Rectal smooth muscle tissue (tissue), 1 donor: ENCODE measurements around the gene DICER1.

Experiments
- H3K27ac ChIP-seq: one replicate; pipeline ENCODE4 v1.7.0; 2013; ENCODE audit warnings: low read depth, low read length, inconsistent platforms
- H3K27me3 ChIP-seq: one replicate; pipeline ENCODE4 v1.7.0; 2013; ENCODE audit warnings: low read length; ENCODE audit not compliant: control insufficient read depth, insufficient read depth
- H3K36me3 ChIP-seq: one replicate; pipeline ENCODE4 v1.7.0; 2013; ENCODE audit warnings: low read length; ENCODE audit not compliant: control insufficient read depth, insufficient read depth
- H3K4me1 ChIP-seq: one replicate; pipeline ENCODE4 v1.7.0; 2013; ENCODE audit warnings: low read length; ENCODE audit not compliant: control insufficient read depth, insufficient read depth
- H3K4me3 ChIP-seq: one replicate; pipeline ENCODE4 v1.7.0; 2013; ENCODE audit warnings: low read length
- H3K9ac ChIP-seq: one replicate; pipeline ENCODE4 v1.7.0; 2013; ENCODE audit warnings: low read length

The DICER1 gene

DNA sequence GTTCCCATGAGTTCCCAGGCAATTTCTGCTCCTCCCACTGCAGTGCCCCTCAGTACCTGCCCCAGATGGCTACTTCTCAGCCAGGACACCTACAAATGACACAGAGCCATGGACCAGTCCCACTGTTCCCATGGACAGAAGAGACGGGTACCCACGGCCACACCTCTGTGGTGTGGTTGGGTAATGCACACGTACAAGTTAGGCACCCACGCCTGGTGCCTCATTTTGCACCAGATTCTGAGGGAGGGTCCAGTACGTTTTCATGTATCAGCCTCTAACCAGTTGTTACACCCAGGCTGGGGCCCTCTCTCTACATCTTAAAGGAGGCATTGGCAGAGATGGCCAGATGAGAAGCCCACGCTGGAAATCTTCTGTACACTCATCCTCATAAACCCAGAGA lies 114.0 kb downstream of the DICER1 start:
- Histone ChIP-seq H3K9ac (no peak overlapping the region), H3K4me1 (peaks cover 5% of the 10 kb centered on the region), H3K36me3 (no peaks in the 10 kb centered on the region), H3K27me3 (no peaks in the 10 kb centered on the region), H3K27ac (no peak overlapping the region), H3K4me3 (no peak overlapping the region)

DNA sequence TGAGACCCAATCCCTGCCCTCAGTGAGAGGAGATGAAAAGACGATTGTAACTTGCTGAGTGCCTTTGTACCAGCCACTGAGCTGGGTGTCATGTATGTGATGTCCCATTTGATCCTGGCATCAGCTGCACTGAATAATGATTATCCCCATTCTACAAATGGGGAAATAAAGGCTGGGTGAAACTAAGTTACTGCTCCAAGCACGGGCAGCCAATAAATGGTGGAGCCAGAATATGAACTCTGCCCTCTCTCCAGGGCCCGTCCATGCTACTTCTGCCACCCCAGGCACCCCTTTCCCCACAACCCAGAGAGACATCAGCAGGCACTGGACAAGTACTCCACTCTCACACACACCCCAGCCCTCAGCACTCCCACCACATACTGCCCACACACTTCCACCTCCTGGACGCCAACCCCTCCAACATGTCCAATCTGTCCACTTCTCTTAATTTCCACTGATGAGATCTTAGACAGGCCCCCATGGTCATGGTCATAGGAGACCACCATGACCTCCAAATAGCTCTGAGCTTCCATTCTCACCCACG lies 115.8 kb downstream of the DICER1 start:
- H3K27ac ChIP-seq, result no peak overlapping the region
- no peaks in the 10 kb centered on the region for H3K36me3 ChIP-seq
- no peaks in the 10 kb centered on the region for H3K27me3 ChIP-seq
- H3K4me1 ChIP-seq, result peaks cover 3% of the 10 kb centered on the region
- no peak overlapping the region for H3K9ac ChIP-seq
- no peak overlapping the region for H3K4me3 ChIP-seq

DNA sequence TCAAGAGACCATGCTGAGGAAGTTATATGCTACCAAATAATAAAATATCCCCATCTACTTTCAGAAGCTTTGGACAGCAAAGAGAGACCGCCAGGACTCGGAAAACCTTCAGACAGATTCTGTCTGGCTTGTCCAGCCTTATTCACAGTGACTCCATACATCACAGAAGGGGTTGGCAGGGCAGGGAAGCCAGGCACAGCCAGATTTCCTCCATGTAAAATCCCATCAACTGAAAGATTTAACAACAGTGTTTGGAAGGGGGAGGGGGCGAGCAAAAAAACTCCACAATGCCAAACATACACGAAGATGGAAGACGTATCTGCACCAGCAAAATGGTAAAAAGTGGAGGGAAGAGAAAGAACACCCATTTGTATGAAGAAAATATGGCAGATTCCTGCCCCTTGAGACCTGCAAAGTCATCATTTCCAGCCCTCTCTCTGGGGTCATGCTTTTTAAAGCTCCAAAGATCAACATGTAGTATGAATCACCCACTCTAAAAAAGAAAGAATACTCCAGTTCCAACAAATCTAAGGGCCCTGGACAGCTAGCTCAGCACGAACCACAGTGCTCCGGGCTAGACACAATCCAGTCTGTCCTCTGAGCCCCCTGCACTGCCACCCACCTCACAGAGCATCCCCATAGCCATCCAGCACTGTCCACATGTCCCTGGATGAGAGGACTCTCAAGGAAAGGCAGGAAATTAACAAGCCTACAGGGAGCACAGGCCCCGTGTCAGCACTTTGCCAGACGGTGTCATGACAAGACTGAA lies 116.4 kb downstream of the DICER1 start:
- no peaks in the 10 kb centered on the region for H3K27me3 ChIP-seq
- H3K27ac ChIP-seq, result no peak overlapping the region
- no peak overlapping the region for H3K4me3 ChIP-seq
- H3K4me1 ChIP-seq, result no peaks in the 10 kb centered on the region
- H3K9ac ChIP-seq, result no peak overlapping the region
- H3K36me3 ChIP-seq, result no peaks in the 10 kb centered on the region

DNA sequence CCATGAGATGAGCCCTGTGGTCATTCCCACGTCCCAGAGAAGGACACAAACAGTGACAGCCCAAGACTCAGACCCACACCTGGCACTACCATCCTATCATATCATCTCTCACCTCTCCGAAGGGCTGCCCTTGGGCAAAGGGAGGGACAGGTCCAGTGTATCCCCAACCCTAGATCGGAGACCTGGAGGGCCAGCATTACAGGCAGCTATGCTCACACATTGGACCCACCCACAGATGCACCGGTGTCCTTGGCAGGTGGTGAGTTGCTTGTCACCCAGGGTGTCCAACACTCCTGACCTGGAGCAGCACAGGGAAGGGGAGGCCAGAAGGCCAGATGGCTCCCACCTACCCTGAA lies 117.4 kb downstream of the DICER1 start:
- H3K4me3 ChIP-seq, result no peak overlapping the region
- no peaks in the 10 kb centered on the region for H3K4me1 ChIP-seq
- no peaks in the 10 kb centered on the region for H3K27me3 ChIP-seq
- H3K9ac ChIP-seq, result no peak overlapping the region
- H3K27ac ChIP-seq, result no peak overlapping the region
- no peaks in the 10 kb centered on the region for H3K36me3 ChIP-seq

DNA sequence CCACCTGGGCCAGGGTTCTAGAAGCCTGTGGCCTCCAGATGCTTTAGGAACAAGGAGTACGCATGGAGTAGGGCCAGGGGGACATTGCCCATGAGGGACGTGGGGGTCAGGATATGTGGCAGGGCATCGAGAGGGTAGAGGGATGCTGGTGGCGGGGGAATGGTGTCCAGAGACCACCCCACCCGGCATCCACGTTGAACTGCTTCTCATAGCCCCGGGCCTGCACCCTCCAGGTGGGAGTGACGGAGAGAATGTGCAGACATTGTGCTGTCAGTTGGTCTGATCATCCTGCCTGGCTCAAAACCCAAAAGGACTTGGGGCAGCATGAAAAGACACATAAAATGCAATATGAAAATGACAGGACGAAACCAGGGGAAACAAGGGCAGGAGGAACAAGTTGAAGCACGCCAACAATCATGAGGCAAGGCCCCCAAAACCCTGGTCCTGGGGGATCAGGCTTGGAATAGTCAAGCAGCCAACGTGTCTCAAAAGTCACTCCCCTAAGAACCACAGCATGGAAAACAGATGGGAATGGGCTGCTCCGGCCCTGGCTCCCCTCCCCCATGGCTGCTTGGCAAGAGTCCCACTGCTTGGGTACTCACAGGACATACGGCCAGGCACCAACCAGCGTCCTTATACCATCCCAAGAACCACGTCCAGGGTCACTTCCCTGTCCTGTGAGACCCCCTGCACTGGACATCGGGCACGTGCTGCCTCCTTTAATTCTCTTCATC lies 117.9 kb downstream of the DICER1 start:
- Histone ChIP-seq H3K36me3 (no peaks in the 10 kb centered on the region), H3K9ac (no peak overlapping the region), H3K27ac (no peak overlapping the region), H3K27me3 (no peaks in the 10 kb centered on the region), H3K4me1 (no peaks in the 10 kb centered on the region), H3K4me3 (no peak overlapping the region)

DNA sequence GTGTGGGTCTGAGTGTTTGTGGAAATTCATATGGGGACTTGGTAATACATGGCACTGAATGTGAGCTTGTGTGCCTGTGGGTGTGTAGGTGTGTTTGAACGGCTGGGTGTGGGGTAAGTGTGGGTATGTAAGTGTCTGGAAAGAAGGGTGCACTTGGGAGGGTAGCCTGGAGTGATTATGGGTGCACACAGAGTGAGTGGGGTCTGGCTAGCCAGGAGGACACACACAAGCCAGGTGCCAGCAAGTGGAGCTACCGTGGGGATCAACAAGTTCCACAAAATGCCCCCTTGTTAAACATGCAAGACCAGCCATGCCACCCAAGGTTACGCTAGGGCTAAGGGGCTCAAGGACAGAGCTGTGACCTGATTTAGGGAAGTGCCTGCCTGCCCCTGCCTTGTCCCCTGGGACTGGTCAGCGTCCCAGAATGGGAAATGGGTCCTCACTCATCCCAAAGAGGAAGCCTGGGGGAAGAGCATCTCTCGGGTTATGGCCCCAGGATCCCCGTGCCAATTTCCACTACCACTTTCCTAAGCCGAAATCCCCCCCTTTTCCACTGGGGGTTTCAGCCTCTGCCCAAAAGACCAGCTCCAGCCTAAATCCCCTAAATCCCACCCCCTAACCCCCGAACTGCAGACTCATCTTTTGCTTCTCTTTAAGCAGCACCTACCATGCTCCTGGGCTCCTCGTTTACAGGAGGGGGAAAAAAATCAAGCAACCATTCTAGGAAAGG lies 118.6 kb downstream of the DICER1 start:
- H3K4me3 ChIP-seq, result no peak overlapping the region
- H3K4me1 ChIP-seq, result no peaks in the 10 kb centered on the region
- no peak overlapping the region for H3K9ac ChIP-seq
- H3K27ac ChIP-seq, result no peak overlapping the region
- no peaks in the 10 kb centered on the region for H3K36me3 ChIP-seq
- no peaks in the 10 kb centered on the region for H3K27me3 ChIP-seq

DNA sequence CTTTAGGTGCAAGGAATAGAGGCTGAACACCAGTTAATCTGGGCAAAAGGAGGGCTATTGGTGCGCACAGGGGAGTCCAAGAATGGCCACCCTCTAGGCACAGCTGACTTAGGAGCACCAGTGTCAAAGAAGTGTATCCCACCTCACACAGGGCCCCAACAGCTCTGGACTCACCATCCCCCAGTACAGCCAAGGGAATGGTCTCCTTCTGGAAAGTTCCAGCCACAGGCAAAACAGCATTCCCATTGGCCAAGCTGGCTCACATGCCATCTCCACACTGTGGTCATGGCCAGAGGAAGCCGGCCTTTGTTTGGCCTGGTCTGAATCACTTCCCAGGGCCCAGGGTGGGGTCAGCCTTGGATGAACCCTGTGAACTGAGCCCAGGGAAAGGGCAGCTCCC lies 120.1 kb downstream of the DICER1 start:
- Histone ChIP-seq H3K36me3 (no peaks in the 10 kb centered on the region), H3K4me3 (no peak overlapping the region), H3K27me3 (no peaks in the 10 kb centered on the region), H3K27ac (no peak overlapping the region), H3K9ac (no peak overlapping the region), H3K4me1 (no peaks in the 10 kb centered on the region)
